ENCODE results near the gene RNF208.

GRCh38 chr9:137172901-137173795 lies 48.9 kb downstream of the RNF208 start:
- TF ChIP-seq CTCF (IDR thresholded peaks at IDR 0.05; ENCODE audit: low read depth, low read length) (no peak), POLR2A (IDR thresholded peaks at IDR 0.05; ENCODE audit: extremely low read depth, insufficient read length) (no peak)

All from NB4 (cell line).